Ishikawa (cell line): Measurements from ENCODE around the gene NQO1.
A peak's percentile ranks its signal among the peaks of the same experiment; 100 is the strongest.

Source experiments
- CREB1 ChIP-seq: IDR thresholded peaks from 2 replicates; pipeline ENCODE4 v1.6.1; 2012; ENCODE audit warnings: low read depth
- EP300 ChIP-seq: IDR thresholded peaks from 2 replicates; pipeline ENCODE4 v1.6.1; 2012; ENCODE audit warnings: borderline replicate concordance
- NFIC ChIP-seq: IDR thresholded peaks from 2 replicates; pipeline ENCODE4 v1.6.1; 2012
- REST ChIP-seq: IDR thresholded peaks from 2 replicates; pipeline ENCODE4 v1.6.1; 2012; ENCODE audit warnings: low read depth, mild to moderate bottlenecking
- TAF1 ChIP-seq: IDR thresholded peaks from 2 replicates; pipeline ENCODE4 v1.6.1; 2012; ENCODE audit warnings: low read depth, mild to moderate bottlenecking
- TCF12 ChIP-seq: IDR thresholded peaks from 2 replicates; pipeline ENCODE4 v1.6.1; 2012; ENCODE audit warnings: low read depth
- YY1 ChIP-seq: IDR thresholded peaks from 2 replicates; pipeline ENCODE4 v1.6.1; 2012; ENCODE audit warnings: low read depth
- TF ChIP-seq, protein P1 (sequence below): IDR thresholded peaks from 2 replicates; pipeline ENCODE4 v1.6.1; 2012

DNA sequence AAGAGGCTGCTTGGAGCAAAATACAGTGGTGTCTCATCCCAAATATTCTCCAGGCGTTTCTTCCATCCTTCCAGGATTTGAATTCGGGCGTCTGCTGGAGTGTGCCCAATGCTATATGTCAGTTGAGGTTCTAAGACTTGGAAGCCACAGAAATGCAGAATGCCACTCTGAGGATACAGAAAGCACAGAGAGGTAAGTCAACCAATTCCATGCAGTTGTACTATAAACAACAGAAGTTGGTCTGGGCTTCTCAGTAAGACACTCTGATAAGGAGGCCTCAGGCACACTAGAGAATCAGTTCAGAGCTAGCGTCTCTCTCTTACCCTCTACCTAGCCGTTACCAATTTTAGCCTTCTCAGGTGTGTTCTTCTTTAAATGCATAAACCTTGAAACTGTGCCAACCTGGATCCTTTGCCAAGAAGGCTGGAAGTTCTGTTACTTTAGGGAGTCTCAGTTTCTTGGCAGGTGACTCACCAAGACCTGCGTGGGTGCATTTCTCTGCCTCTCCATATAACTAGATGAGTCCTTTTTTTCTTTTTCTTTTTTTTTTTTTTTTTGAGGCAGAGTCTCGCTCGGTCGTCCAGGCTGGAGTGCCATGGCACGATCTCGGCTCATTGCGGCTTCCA lies 15.1 kb downstream of the NQO1 start:
- no peak for TF ChIP-seq EP300
- TF ChIP-seq REST = no peak
- TF ChIP-seq, protein P1, sequence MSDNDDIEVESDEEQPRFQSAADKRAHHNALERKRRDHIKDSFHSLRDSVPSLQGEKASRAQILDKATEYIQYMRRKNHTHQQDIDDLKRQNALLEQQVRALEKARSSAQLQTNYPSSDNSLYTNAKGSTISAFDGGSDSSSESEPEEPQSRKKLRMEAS = peak; percentile 43; the same call in 1 of the 2 replicates
- TF ChIP-seq CREB1 = no peak
- peak; percentile 57; the same call in 1 of the 2 replicates for TF ChIP-seq TCF12
- no peak for TF ChIP-seq TAF1
- TF ChIP-seq YY1 = no peak
- peak; percentile 95 for TF ChIP-seq NFIC
